HG03571 (cell line): Measurements from ENCODE around the gene CRKL.

Experiments used
- ATAC-seq: cut with Tn5 transposase; IDR thresholded peaks from one replicate; pipeline ENCODE4 v1.9.1; 2021; ENCODE audit not compliant: unreplicated experiment

Gene CRKL

GRCh38 chr22:20980523-20980922, 63.3 kb downstream of the CRKL start:
- ATAC-seq: no peak

- ATAC-seq: no peak
These were observed 63.9 kb downstream of the CRKL start for GRCh38 chr22:20980938-20981722.

- ATAC-seq: peak; percentile 72
These were observed 64.8 kb downstream of the CRKL start, which contains the start of gene LZTR1 for GRCh38 chr22:20981787-20982562. LZTR1 (plus strand) TSS chr22:20982297; CDS start chr22:20982372, 75 bp downstream.

GRCh38 chr22:20982563-20982882, 65.3 kb downstream of the CRKL start:
- ATAC-seq: no peak

GRCh38 chr22:20983081-20983771, 66.0 kb downstream of the CRKL start:
- ATAC-seq: no peak

GRCh38 chr22:20985720-20986119, 68.5 kb downstream of the CRKL start:
- no peak for ATAC-seq

GRCh38 chr22:20986365-20986764, 69.2 kb downstream of the CRKL start:
- ATAC-seq: no peak

GRCh38 chr22:20987375-20987774, 70.2 kb downstream of the CRKL start:
- ATAC-seq: no peak

- ATAC-seq: no peak
These were observed 71.5 kb downstream of the CRKL start for GRCh38 chr22:20988573-20989322.

GRCh38 chr22:20989323-20990138, 72.3 kb downstream of the CRKL start:
- ATAC-seq: no peak

- no peak for ATAC-seq
These were observed 73.3 kb downstream of the CRKL start for GRCh38 chr22:20990184-20991180.

GRCh38 chr22:20991252-20992055, 74.2 kb downstream of the CRKL start:
- ATAC-seq: no peak

GRCh38 chr22:20992056-20992442, 74.8 kb downstream of the CRKL start:
- no peak for ATAC-seq

GRCh38 chr22:20992456-20993303, 75.5 kb downstream of the CRKL start:
- no peak for ATAC-seq

- no peak for ATAC-seq
These were observed 76.3 kb downstream of the CRKL start for GRCh38 chr22:20993304-20994127.

- no peak for ATAC-seq
These were observed 77.1 kb downstream of the CRKL start for GRCh38 chr22:20994128-20994901.
